GM23338 (cell line): ENCODE results near the gene ACP5. TPM values are rescaled to one million over a fixed set of nuclear protein-coding genes. Genes with fewer than 3 reads are reported as not detected.

Source experiments
- ATAC-seq: fragments of 200-7000 bp; cut with Tn5 transposase; 3 replicates; pipeline ENCODE4 v1.9.1; 2020
- DNase-seq: peaks from one replicate; pipeline ENCODE4 v3.0.0-alpha.2; 2015; ENCODE audit warnings: low spot score
- H2AFZ ChIP-seq: fragments of 200-600 bp; sonication (generic); 2 replicates; pipeline ENCODE4 v1.8.0; 2016; ENCODE audit warnings: antibody characterized with exemption, mild to moderate bottlenecking, moderate library complexity
- H3F3A ChIP-seq: fragments of 200-600 bp; sonication (generic); replicated peaks from 2 replicates; pipeline ENCODE4 v1.8.0; 2017; ENCODE audit warnings: antibody characterized with exemption, mixed run types, low read depth
- H3K27ac ChIP-seq: fragments of 200-600 bp; sonication (generic); 2 replicates; pipeline ENCODE4 v1.6.1; 2016; ENCODE audit warnings: low read depth
- H3K27me3 ChIP-seq: fragments of 200-600 bp; sonication (generic); 2 replicates; pipeline ENCODE4 v1.8.0; 2016; ENCODE audit warnings: mild to moderate bottlenecking, mixed run types, moderate library complexity; ENCODE audit not compliant: insufficient read depth
- H3K36me3 ChIP-seq: fragments of 200-600 bp; sonication (generic); 2 replicates; pipeline ENCODE4 v1.8.0; 2016; ENCODE audit warnings: mild to moderate bottlenecking; ENCODE audit not compliant: insufficient read depth
- H3K4me1 ChIP-seq: fragments of 200-600 bp; sonication (generic); 2 replicates; pipeline ENCODE4 v1.8.0; 2016; ENCODE audit warnings: mild to moderate bottlenecking, moderate library complexity; ENCODE audit not compliant: insufficient read depth
- H3K4me2 ChIP-seq: fragments of 200-600 bp; sonication (generic); 2 replicates; pipeline ENCODE4 v1.7.1; 2017; ENCODE audit warnings: mixed run types
- H3K4me3 ChIP-seq: fragments of 200-600 bp; sonication (generic); 2 replicates; pipeline ENCODE4 v1.6.1; 2016; ENCODE audit warnings: mixed run types
- H3K79me2 ChIP-seq: fragments of 200-600 bp; sonication (generic); replicated peaks from 2 replicates; pipeline ENCODE4 v1.8.0; 2017; ENCODE audit warnings: mild to moderate bottlenecking; ENCODE audit not compliant: insufficient read depth
- H3K9me2 ChIP-seq: fragments of 200-600 bp; sonication (generic); 2 replicates; pipeline ENCODE4 v1.8.0; 2017; ENCODE audit not compliant: insufficient read depth
- H4K20me1 ChIP-seq: fragments of 200-600 bp; sonication (generic); replicated peaks from 2 replicates; pipeline ENCODE4 v1.8.0; 2017; ENCODE audit warnings: mild to moderate bottlenecking; ENCODE audit not compliant: insufficient read depth
- H3K27ac Mint-ChIP-seq: 2 replicates; pipeline ENCODE4 v1.8.0; 2020; ENCODE audit warnings: inconsistent platforms, mild to moderate bottlenecking, moderate library complexity, mixed read lengths
- H3K27me3 Mint-ChIP-seq: 3 replicates; pipeline ENCODE4 v1.8.0; 2022; ENCODE audit warnings: low read depth, mild to moderate bottlenecking, moderate library complexity, mixed read lengths, inconsistent platforms; ENCODE audit not compliant: insufficient read depth, poor library complexity
- H3K36me3 Mint-ChIP-seq: 3 replicates; pipeline ENCODE4 v1.8.0; 2021; ENCODE audit warnings: low read depth, mild to moderate bottlenecking, inconsistent platforms, moderate library complexity, mixed read lengths
- H3K4me1 Mint-ChIP-seq: 3 replicates; pipeline ENCODE4 v1.8.0; 2020; ENCODE audit warnings: mild to moderate bottlenecking, inconsistent platforms, mixed read lengths
- H3K4me3 Mint-ChIP-seq: 3 replicates; pipeline ENCODE4 v1.8.0; 2021; ENCODE audit warnings: moderate library complexity, mild to moderate bottlenecking, inconsistent platforms, mixed read lengths
- H3K9me3 Mint-ChIP-seq: 3 replicates; pipeline ENCODE4 v1.8.0; 2020; ENCODE audit warnings: moderate library complexity, mild to moderate bottlenecking, inconsistent platforms, mixed read lengths
- CTCF ChIP-seq, 2 experiments: fragments of 200-600 bp in 1 of 2; sonication (generic) in 1 of 2; conservative IDR thresholded peaks; 2 replicates each; pipeline versions ENCODE4 v1.5.1 to v1.6.1; 2016 to 2017; ENCODE audit warnings: antibody characterized with exemption in 2 of 2, low read depth in 2 of 2, mild to moderate bottlenecking in 2 of 2, moderate library complexity in 1 of 2
- STAT1 ChIP-seq: IDR thresholded peaks from one replicate; pipeline ENCODE4 v1.6.1; 2016; ENCODE audit warnings: antibody characterized with exemption; ENCODE audit not compliant: unreplicated experiment
- ZNF462 ChIP-seq: fragments of 250-450 bp; sonication (Bioruptor Pico); IDR thresholded peaks from 2 replicates; pipeline ENCODE4 v1.5.0; 2020; ENCODE audit warnings: mild to moderate bottlenecking, moderate library complexity
- polyA plus RNA-seq: library from polyadenylated mRNA; unstranded; fragments of >200 nt; fragmentation: Nextera tagmentation; extraction: Ambion mirVana; gene quantifications from 2 replicates; pipeline ENCODE4 v1.2.1, GENCODE V29; 2016
- total RNA-seq: library from RNA; depleted of rRNA; stranded (reverse); fragments of >200 nt; shearing (Covaris generic); gene quantifications from 2 replicates; pipeline ENCODE4 v1.2.3, GENCODE V29; 2014

The ACP5 gene
- total and polyA plus RNA-seq, 2 experiments from 2014 or later: 6.7 to 12.8 TPM

- TF ChIP-seq STAT1: no peak
Measured at GRCh38 chr19:11587975-11588631, 10.7 kb upstream of the ACP5 start (continued).

GRCh38 chr19:11587302-11587974 is 10.0 kb upstream of the ACP5 start:
- no peaks in the 10 kb centered on the region for H3K27me3 ChIP-seq
- no peaks in the 10 kb centered on the region for H3K36me3 ChIP-seq
- Mint-ChIP-seq H3K9me3 (no peaks in the 10 kb centered on the region), H3K4me1 (no peaks in the 10 kb centered on the region), H3K4me3 (no peak overlapping the region; the same call in 2 of the 3 replicates), H3K27me3 (peaks cover 11% of the 10 kb centered on the region), H3K36me3 (no peaks in the 10 kb centered on the region), H3K27ac (no peak overlapping the region)
- H3K4me3 ChIP-seq: no peak overlapping the region
- ATAC-seq (peak; percentile 97), DNase-seq (peak; percentile 85)
- H3K4me2 ChIP-seq: no peak overlapping the region
- H3K9me2 ChIP-seq: no peaks in the 10 kb centered on the region
- H2AFZ ChIP-seq: 0 out of 2 replicates have a peak overlapping the region, but pooled peaks have one; percentile 38
- no peaks in the 10 kb centered on the region for H3K4me1 ChIP-seq
- no peak overlapping the region for H3K27ac ChIP-seq
- no peaks in the 10 kb centered on the region for H3K79me2 ChIP-seq
- no peaks in the 10 kb centered on the region for H4K20me1 ChIP-seq
- H3F3A ChIP-seq: no peaks in the 10 kb centered on the region
- TF ChIP-seq CTCF (conservative IDR thresholded peaks at IDR 0.05; ENCODE audit: low read depth in 2 of 2) (peak; percentile 84 to 90), ZNF462 (no peak)
